ENCODE data around the gene SMNDC1.

Gene SMNDC1

GRCh38 chr10:110326351-110327032 is 21.8 kb upstream of the SMNDC1 start:
- H3K27me3 ChIP-seq (ENCODE audit: low read length), result no peaks in the 10 kb centered on the region
- H3K79me2 ChIP-seq (ENCODE audit: insufficient read depth, low read length), result no peaks in the 10 kb centered on the region
- H3K9me3 ChIP-seq (ENCODE audit: insufficient read depth, low read length), result peaks cover 14% of the 10 kb centered on the region; the same call in 1 of the 2 replicates
- no peak overlapping the region for H3K27ac ChIP-seq (ENCODE audit: low read depth, low read length)
- no peaks in the 10 kb centered on the region for H3K36me3 ChIP-seq (ENCODE audit: low read length)
- no peak overlapping the region for H3K4me2 ChIP-seq (ENCODE audit: low read depth, low read length, poor library complexity, severe bottlenecking)
- H3K9ac ChIP-seq (ENCODE audit: low read length), result no peak overlapping the region
- H2AFZ ChIP-seq (ENCODE audit: low read depth, low read length, severe bottlenecking), result no peak overlapping the region
- H4K20me1 ChIP-seq (ENCODE audit: low read depth, low read length), result no peaks in the 10 kb centered on the region
- no peak for TF ChIP-seq EZH2phosphoT487 (conservative IDR thresholded peaks at IDR 0.05; ENCODE audit: low read length)
- TF ChIP-seq CTCF (IDR thresholded peaks at IDR 0.05; ENCODE audit: insufficient read depth, low read length, poor library complexity, severe bottlenecking), result no peak
- H3K4me3 ChIP-seq (ENCODE audit: insufficient read depth, low read length, poor library complexity, severe bottlenecking), result no peak overlapping the region
- no peaks in the 10 kb centered on the region for H3F3A ChIP-seq (ENCODE audit: insufficient read depth)
- H3K9me2 ChIP-seq (replicated peaks; ENCODE audit: insufficient read depth, low read length), result no peaks in the 10 kb centered on the region

- Histone ChIP-seq H3K9me2 (replicated peaks; ENCODE audit: insufficient read depth, low read length) (no peaks in the 10 kb centered on the region), H4K20me1 (ENCODE audit: low read depth, low read length) (no peaks in the 10 kb centered on the region), H3K27ac (ENCODE audit: low read depth, low read length) (no peak overlapping the region), H3K9me3 (ENCODE audit: insufficient read depth, low read length) (peaks cover 1% of the 10 kb centered on the region; the same call in 1 of the 2 replicates), H3K36me3 (ENCODE audit: low read length) (no peaks in the 10 kb centered on the region), H2AFZ (ENCODE audit: low read depth, low read length, severe bottlenecking) (no peak overlapping the region), H3F3A (ENCODE audit: insufficient read depth) (no peaks in the 10 kb centered on the region), H3K9ac (ENCODE audit: low read length) (no peak overlapping the region), H3K27me3 (ENCODE audit: low read length) (no peaks in the 10 kb centered on the region), H3K4me3 (ENCODE audit: insufficient read depth, low read length, poor library complexity, severe bottlenecking) (no peak overlapping the region), H3K4me2 (ENCODE audit: low read depth, low read length, poor library complexity, severe bottlenecking) (no peak overlapping the region), H3K79me2 (ENCODE audit: insufficient read depth, low read length) (no peaks in the 10 kb centered on the region)
- TF ChIP-seq EZH2phosphoT487 (conservative IDR thresholded peaks at IDR 0.05; ENCODE audit: low read length) (no peak), CTCF (IDR thresholded peaks at IDR 0.05; ENCODE audit: insufficient read depth, low read length, poor library complexity, severe bottlenecking) (no peak)
Observed at GRCh38 chr10:110324805-110325280, 20.1 kb upstream of the SMNDC1 start.

GRCh38 chr10:110324201-110324804 is 19.6 kb upstream of the SMNDC1 start:
- no peaks in the 10 kb centered on the region for H3K9me2 ChIP-seq (replicated peaks; ENCODE audit: insufficient read depth, low read length)
- TF ChIP-seq EZH2phosphoT487 (conservative IDR thresholded peaks at IDR 0.05; ENCODE audit: low read length) (no peak), CTCF (IDR thresholded peaks at IDR 0.05; ENCODE audit: insufficient read depth, low read length, poor library complexity, severe bottlenecking) (no peak)
- no peaks in the 10 kb centered on the region for H3F3A ChIP-seq (ENCODE audit: insufficient read depth)
- H3K4me2 ChIP-seq (ENCODE audit: low read depth, low read length, poor library complexity, severe bottlenecking), result no peak overlapping the region
- H4K20me1 ChIP-seq (ENCODE audit: low read depth, low read length), result no peaks in the 10 kb centered on the region
- no peak overlapping the region for H3K9ac ChIP-seq (ENCODE audit: low read length)
- H3K9me3 ChIP-seq (ENCODE audit: insufficient read depth, low read length), result no peaks in the 10 kb centered on the region
- no peaks in the 10 kb centered on the region for H3K27me3 ChIP-seq (ENCODE audit: low read length)
- H2AFZ ChIP-seq (ENCODE audit: low read depth, low read length, severe bottlenecking), result no peak overlapping the region
- H3K27ac ChIP-seq (ENCODE audit: low read depth, low read length), result no peak overlapping the region
- H3K36me3 ChIP-seq (ENCODE audit: low read length), result no peaks in the 10 kb centered on the region
- H3K4me3 ChIP-seq (ENCODE audit: insufficient read depth, low read length, poor library complexity, severe bottlenecking), result no peak overlapping the region
- no peaks in the 10 kb centered on the region for H3K79me2 ChIP-seq (ENCODE audit: insufficient read depth, low read length)
